GM21825 (cell line): ENCODE results near the gene EIF5A2.
"Not testable (repeated sequence)": the region's sequence is repeated elsewhere in the genome, so short reads cannot be mapped to it uniquely, and the experiment has no call there.

Experiments used
- ATAC-seq: cut with Tn5 transposase; IDR thresholded peaks from one replicate; pipeline ENCODE4 v1.9.1; 2021; ENCODE audit warnings: mild to moderate bottlenecking, moderate library complexity; ENCODE audit not compliant: unreplicated experiment

The EIF5A2 gene

DNA sequence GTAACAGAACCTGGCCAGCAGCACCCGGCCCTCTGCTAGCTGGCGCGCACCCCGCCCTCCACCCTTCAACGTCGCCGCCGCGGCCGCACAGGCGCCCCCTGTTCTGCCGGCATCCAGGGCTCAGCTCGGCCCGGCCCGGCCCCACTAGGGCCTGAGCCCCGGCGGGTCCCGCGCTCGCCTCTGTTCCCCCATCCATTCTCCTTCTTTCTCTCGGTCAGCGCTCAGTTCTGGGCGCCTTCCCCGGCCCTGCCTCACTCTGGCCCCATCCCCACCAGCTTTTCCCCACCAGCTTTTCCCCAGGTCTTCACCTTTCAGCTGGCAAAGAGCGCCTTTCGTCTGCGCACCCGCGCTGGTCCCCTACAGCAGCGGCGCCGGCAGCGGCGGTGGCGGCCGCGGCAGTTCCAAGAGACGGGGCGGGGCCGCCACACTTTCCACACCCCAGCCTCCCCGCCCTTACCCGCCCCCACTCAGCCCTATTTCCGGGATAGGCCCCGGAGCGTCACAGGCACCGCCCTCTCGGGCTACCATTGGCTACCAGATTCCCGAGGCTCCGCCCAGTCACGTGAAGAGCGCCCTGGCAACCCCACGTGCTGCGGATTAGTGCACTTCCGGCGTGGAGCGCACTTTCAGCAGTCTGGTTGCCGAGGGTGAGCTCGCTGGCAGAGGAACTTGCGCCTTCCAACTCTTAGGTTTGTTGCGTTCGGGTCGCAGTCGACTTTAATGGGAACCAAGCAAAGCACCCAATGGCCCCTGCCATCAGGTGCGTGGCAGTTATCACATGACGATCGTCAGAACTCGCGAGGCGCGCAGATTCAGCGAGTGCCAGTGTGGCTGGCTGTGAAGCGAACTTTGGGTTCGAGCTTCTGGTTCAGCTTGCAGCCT, at the start of gene EIF5A2:
TSS of gene EIF5A2 (minus strand) at position 403 of the 882 bp plus-strand sequence. CDS start 831 bp downstream, outside the sequence.
- ATAC-seq: peak; percentile 96

DNA sequence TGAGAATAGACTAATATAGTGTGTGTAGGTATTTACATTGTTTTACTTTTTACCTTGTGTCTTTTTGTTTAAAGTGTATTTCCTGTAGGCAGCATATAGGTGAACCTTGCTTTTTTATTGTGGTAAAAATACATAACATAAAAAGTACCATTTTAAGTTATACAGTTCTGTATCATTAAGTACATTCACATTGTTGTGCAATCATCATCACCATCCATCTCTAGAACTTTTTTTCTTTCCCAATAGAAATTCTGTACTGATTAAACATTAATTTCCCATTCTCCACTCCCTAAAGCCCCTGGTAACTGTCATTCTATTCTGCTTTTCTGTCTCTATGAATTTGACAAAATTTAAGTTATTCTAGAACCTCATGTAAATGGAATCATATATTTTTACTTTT, 48.2 kb upstream of the EIF5A2 start:
- ATAC-seq: no peak

DNA sequence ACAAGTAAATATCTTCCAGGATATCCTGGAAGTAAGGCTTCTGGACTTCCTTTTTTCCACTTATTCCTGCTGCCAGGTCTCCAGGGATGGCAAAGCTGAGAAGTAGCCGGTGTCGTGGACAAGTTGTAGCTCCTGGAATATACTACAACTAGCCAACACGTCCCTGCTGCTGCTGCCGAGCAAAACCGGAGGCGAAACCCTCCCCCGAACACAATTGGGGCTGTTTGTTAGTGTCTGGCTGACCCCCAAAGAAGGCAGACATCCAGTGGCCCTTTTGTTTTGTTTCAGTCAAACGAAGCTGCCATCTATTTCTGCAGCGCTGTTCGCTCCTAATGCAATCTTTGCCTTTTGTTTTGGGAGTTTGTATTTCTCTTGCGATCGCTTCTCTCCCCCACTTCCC, 45.3 kb upstream of the EIF5A2 start:
- no peak for ATAC-seq

GRCh38 chr3:170953229-170953628, 44.8 kb upstream of the EIF5A2 start:
- no peak for ATAC-seq

GRCh38 chr3:170949211-170949610, 40.8 kb upstream of the EIF5A2 start:
- ATAC-seq: no peak

DNA sequence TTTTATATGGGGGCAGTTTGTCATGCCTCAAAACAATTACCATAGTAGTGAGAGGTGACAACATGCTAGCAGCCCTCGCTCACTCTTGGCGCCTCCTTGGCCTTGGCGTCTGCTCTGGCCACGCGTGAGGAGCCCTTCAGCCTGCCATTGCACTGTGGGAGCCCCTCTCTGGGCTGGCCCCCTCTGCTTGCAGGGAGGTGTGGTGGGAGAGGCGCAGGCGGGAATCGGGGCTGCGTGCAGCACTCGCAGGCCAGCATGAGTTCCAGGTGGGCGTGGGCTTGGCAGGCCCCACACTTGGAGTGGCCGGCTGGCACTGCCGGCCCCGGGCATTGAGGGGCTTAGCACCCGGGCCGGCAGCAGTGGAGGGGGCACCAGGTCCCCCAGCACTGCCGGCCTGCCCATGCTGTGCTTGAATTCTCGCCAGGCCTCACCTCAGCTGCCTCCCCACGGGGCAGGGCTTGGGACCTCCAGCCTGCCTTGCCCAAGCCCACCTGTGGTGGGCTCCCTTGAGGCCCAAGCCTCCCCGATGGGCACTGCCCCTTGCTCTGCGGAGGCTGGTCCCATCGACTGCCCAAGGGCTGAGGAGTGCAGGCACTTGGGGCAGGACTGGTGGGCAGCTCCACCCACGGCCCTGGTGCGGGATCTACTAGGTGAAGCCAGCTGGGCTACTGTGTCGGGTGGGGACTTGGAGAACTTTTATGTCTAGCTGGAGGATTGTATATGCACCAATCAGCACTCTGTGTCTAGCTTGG, 38.8 kb upstream of the EIF5A2 start:
- no peak for ATAC-seq

DNA sequence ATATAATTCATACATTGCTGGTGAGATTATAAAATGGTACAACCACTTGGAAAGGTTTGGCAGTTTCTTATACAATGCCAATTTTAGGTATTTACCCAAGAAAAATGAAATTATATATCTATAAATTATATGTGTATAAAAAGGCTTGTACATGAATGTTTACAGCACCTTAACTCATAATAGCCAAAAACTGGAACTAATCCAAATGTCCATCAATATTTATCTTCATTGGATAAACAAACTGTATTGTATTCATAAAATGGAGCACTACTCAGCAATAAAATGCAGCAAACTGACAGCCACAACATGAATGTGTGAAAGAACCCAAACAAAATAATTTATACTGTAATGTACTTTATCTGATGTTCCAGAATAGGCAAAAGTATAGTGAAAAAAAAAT, 33.6 kb upstream of the EIF5A2 start:
- no peak for ATAC-seq

DNA sequence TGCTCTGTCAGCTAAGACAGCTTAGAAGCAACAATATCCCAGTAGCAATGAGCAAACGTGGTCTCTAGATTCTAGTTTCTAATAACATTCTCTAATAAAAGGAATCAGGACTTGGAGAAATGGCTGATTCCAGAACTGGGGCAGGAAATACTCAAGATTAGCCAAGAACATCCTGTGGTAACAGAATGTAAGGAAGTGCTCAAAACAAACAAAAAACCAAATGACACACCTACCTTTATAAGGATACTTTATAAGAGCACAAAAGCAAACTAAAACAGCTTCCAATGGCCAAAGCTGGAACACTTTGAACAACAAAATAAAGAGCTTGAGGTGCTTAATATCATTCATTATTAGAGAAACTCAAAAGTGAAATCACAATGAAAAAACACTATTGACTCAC, 33.1 kb upstream of the EIF5A2 start:
- ATAC-seq: no peak

- ATAC-seq: not testable (repeated sequence)
These were observed 24.6 kb upstream of the EIF5A2 start for GRCh38 chr3:170933039-170933438.

DNA sequence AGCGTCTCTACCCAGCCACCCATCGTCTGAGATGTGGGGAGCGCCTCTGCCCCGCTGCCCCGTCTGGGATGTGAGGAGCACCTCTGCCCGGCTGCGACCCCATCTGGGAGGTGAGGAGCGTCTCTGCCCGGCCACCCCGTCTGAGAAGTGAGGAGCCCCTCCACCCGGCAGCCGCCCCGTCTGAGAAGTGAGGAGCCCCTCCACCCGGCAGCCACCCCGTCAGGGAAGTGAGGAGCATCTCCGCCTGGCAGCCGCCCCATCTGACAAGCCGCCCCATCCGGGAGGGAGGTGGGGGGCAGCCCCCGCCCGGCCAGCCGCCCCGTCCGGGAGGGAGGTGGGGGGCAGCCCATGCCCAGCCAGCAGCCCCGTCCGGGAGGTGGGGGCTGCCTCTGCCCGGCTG, 15.1 kb upstream of the EIF5A2 start:
- ATAC-seq: not testable (repeated sequence)

- ATAC-seq: no peak
These were observed 10.3 kb upstream of the EIF5A2 start for GRCh38 chr3:170918715-170919114.

- no peak for ATAC-seq
These were observed 6.3 kb upstream of the EIF5A2 start for GRCh38 chr3:170914690-170915089.

DNA sequence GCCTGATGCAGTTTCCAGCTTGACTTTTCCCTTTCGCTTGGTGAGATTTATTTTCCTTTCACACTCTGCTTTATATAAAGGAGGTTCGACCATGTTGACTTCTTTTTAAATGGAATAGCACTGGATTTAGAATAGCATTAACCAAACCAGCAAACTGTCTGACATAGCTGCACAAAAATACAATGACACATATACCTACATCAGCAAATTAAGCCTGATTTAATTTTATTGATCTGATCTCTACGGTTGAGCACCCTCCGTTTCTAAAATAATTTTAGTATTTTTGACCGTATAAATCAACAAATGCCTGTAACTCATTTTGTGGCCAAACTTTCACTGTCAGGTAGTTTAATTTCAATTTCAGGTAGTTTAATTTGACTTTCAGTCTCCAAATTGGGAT, 5.8 kb upstream of the EIF5A2 start:
- ATAC-seq: no peak

GRCh38 chr3:170911051-170911450, 2.6 kb upstream of the EIF5A2 start:
- no peak for ATAC-seq

DNA sequence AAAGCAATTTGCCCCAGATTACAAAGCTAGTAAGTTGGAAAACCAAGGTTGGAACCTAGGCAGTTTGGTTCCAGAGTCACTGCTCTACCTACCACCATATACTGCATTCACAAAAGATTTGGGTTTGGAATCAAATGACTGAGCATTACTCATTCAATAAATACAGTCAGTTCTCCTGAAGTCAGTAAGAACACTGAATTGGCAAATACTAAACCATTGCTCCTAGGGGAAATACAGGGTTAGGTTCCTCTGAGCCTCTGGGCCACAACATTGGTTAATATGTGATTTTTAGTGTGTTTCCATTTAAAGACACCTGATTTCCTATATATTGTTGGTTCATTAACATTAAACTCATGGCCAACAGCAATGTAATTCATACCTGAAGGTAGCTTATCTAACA, 2.1 kb upstream of the EIF5A2 start:
- no peak for ATAC-seq

DNA sequence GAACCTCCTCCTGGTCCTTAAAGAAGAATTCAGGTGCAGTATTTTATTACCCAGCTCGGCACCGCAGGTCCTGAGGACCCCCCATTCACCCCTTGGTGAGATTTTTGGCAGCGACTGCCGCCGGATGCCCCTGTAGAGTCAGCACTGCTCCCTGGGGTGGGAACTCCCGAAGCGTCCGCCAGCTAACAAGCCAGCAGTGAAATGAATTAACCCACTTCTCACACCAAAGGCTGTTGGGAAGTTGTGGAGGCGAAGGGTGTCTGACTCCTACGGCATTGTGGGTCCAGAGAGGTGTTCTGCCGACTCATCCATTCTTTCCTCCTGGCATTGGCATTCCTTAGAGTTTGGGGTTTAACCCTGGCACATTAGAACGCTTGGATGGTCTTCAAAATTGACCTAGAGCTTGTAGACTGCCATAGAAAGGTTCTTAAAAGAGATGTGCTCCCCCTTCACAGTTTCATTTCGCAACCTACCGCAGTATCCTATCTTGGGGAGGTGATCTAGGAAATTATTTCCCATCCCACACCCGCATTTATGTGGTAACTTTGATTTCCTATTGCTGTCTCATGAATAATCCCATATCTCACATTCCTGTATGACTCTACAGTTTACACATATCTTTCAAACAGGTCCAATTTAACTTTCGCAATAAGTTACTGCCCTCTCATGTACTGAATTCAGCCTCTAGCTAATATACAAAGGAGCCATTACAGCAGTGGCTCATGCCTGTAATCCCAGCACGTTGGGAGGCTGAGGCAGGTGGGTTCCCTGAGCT, 879 bp upstream of the EIF5A2 start:
- ATAC-seq: no peak

- peak; percentile 10 for ATAC-seq
These were observed 701 bp downstream of the EIF5A2 start for GRCh38 chr3:170907637-170908234.

DNA sequence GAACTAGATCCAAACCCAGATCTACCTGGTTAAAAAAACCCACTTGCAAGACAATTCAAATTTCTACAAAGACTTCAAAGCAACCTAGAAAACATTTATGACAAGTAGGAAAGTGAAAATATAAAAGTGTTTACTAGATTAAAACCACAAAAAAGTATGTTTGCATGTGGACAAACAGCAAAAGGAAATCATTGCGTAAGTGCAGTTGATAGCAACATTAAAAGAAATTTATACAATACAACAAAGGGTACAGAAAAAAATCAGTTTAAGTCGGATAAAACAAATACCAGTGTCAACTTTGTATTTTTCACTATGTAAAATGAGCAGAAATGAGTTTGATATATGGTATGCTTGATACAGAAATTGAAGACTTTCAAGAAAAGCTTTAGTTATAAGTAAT, 2.6 kb downstream of the EIF5A2 start:
- no peak for ATAC-seq

DNA sequence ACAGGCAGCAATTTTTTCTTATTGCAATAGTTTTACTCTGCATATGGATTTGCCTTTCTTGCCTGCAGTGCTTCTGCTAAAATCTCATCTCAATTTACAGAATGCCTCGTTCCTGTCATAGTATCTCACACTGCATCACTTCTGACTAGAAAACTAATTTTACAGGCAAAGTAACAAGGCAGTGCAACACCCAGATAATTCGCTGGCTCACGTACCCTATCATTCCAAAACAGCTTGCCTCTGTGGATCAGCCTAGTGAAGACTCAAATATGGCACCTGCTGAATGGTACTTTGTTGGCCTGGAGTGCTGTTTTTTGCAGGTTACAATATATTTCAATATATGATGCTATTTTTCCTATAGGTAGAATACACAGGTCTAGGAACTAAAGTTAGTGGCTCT, 5.3 kb downstream of the EIF5A2 start:
- no peak for ATAC-seq

- no peak for ATAC-seq
These were observed 9.0 kb downstream of the EIF5A2 start for GRCh38 chr3:170899455-170899854.

GRCh38 chr3:170897978-170898377, 10.5 kb downstream of the EIF5A2 start:
- ATAC-seq: no peak
